ENCODE data around the gene NFYB.

NFYB gene

GRCh38 chr12:104083769-104084475 is 54.1 kb downstream of the NFYB start:
- Histone ChIP-seq H3K27me3 (no peaks in the 10 kb centered on the region), H3K9me3 (no peaks in the 10 kb centered on the region), H3K36me3 (peaks cover 25% of the 10 kb centered on the region), H3K4me3 (ENCODE audit: low read depth, low read length) (no peak overlapping the region), H3K4me1 (no peaks in the 10 kb centered on the region)
- no peak for DNase-seq
- no peak for TF ChIP-seq CTCF (IDR thresholded peaks at IDR 0.05; ENCODE audit: low read depth, low read length)

DNA sequence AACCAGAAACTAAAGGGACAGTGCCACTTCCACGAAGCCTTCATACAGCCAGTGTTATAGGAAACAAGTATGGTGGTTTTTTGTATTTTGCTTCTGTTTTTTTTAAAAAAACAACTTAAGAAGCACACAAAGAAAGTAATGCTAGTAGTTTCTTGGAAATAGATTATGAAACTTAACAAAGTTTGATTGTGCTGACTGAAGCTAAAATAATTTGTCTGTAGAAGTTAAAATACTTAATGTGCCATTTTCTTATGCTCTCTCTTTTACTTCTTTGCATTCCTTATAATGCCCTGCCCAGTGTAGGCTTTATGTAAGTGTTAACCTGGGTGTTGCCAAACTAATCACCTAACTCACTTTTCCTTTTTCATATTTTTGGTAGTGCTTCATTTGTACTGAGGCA is 57.2 kb downstream of the NFYB start:
- Histone ChIP-seq H3K36me3 (peaks cover 13% of the 10 kb centered on the region), H3K4me1 (no peaks in the 10 kb centered on the region), H3K9me3 (no peaks in the 10 kb centered on the region), H3K4me3 (ENCODE audit: low read depth, low read length) (no peak overlapping the region), H3K27me3 (no peaks in the 10 kb centered on the region)
- no peak for DNase-seq
- TF ChIP-seq CTCF (IDR thresholded peaks at IDR 0.05; ENCODE audit: low read depth, low read length) = no peak

DNA sequence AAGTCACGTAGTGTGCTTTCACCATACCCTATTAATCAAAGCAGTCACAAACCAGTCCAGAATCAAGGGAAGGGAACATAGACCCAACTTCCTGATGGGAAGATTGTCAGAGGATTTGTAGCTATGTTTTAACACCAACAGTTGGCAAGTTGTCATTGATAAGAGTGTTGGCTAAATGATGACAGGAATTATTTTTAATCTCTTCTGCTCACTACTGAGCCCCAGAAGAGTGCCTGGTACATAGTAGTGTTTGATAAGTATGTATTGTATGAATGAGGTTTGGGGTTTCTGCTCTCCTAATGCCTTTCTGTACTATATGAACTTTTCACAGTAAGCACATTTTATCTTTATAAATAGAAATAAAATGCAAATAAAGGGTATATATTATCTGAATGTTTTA is 59.0 kb downstream of the NFYB start:
- Histone ChIP-seq H3K4me3 (ENCODE audit: low read depth, low read length) (no peak overlapping the region), H3K9me3 (no peaks in the 10 kb centered on the region), H3K27me3 (no peaks in the 10 kb centered on the region), H3K36me3 (peaks cover 6% of the 10 kb centered on the region), H3K4me1 (no peaks in the 10 kb centered on the region)
- DNase-seq = no peak
- no peak for TF ChIP-seq CTCF (IDR thresholded peaks at IDR 0.05; ENCODE audit: low read depth, low read length)

- DNase-seq = no peak
- Histone ChIP-seq H3K4me3 (ENCODE audit: low read depth, low read length) (no peak overlapping the region), H3K27me3 (no peaks in the 10 kb centered on the region), H3K9me3 (no peaks in the 10 kb centered on the region), H3K4me1 (no peaks in the 10 kb centered on the region), H3K36me3 (peaks cover 4% of the 10 kb centered on the region; the same call in 1 of the 2 replicates)
- no peak for TF ChIP-seq CTCF (IDR thresholded peaks at IDR 0.05; ENCODE audit: low read depth, low read length)
Measured at GRCh38 chr12:104073699-104074098, 64.3 kb downstream of the NFYB start.

GRCh38 chr12:104072099-104072498 is 65.9 kb downstream of the NFYB start:
- Histone ChIP-seq H3K4me3 (ENCODE audit: low read depth, low read length) (no peak overlapping the region), H3K27me3 (no peaks in the 10 kb centered on the region), H3K36me3 (peaks cover 6% of the 10 kb centered on the region), H3K4me1 (no peaks in the 10 kb centered on the region), H3K9me3 (no peaks in the 10 kb centered on the region)
- DNase-seq = no peak
- TF ChIP-seq CTCF (IDR thresholded peaks at IDR 0.05; ENCODE audit: low read depth, low read length) = no peak

Measured in BE2C (cell line).